RPMI8226 (cell line): ENCODE data around the gene C3orf70.

Experiments
- DNase-seq: peaks from one replicate; pipeline ENCODE4 v3.0.0-alpha.2; 2015

The C3orf70 gene

DNA sequence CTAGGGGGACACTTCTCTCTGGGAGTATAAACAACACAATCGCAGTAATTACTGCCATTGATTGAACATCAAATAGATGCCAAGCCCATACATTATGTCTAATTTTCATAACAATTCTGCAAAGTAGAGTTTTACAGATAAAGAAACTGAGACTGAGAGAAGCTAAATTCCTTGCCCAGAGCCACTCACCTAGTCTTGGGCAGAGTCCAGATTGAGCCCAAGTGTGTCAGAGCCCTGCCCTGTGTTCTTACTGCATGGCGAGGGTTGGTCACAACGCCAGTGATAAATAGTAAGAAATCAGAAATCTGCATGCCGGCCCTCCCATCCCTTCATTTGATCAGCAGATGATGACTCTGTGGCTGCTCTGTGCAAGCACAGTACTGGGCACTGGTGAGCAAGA lies 106.3 kb downstream of the C3orf70 start:
- no peak for DNase-seq

- no peak for DNase-seq
Observed at GRCh38 chr3:185046164-185046515, 106.7 kb downstream of the C3orf70 start.

DNA sequence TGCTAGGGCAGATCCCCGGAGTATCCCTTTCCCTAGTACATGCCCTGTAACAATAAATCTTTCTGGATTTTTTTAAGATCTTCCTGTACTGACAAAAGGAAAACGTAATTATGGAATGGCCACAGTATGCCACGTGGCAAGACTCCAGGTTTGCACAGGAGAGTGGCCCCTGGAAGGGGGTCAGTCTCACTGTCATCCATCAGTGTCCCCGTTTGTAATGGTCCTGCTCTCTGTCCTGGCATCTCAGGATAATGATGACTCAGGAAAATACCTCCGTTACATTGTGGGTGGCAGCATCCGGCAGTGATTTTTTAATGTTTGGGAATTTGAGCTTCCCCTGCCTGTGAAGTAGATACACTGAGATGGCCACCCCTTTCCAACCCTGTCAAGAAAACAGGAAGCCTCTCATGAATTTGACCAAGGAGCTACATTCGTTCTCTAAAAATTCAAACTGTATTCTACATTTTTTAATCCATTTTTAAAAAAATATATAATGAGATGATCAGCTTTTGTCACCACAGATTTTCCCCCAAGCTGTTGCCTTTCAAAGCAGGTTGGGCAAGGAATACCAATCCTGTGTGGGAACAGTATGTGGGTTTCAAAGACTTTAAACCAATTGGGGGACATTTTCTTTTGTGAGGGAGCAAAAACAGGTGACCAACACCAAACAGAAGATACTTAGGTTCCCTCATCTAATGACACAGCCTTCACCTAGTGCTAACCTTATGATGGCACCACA lies 110.4 kb downstream of the C3orf70 start:
- no peak for DNase-seq

GRCh38 chr3:185041540-185041939 lies 111.3 kb downstream of the C3orf70 start:
- no peak for DNase-seq

DNA sequence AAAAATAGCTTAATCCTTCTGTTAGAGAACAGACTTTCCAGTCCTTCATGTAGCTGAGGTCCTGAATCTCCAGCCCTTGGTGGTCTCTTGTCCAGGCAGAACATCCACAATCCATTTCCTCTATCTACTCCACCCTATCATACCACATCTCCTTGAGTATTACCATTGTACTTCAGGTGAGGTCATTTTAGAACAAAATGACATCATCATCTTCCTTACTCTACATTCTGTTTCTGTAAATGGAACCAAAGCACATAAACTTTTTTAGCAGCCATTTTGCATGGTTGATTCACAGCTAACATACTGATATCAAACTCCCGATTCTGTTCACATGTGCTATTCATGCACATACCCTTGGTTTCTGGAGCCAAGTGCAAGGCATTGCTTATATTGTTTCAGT lies 112.4 kb downstream of the C3orf70 start:
- DNase-seq, result no peak

- no peak for DNase-seq
Observed at GRCh38 chr3:185037801-185038200, 115.1 kb downstream of the C3orf70 start.

- no peak for DNase-seq
Observed at GRCh38 chr3:185030951-185031350, 121.9 kb downstream of the C3orf70 start.

DNA sequence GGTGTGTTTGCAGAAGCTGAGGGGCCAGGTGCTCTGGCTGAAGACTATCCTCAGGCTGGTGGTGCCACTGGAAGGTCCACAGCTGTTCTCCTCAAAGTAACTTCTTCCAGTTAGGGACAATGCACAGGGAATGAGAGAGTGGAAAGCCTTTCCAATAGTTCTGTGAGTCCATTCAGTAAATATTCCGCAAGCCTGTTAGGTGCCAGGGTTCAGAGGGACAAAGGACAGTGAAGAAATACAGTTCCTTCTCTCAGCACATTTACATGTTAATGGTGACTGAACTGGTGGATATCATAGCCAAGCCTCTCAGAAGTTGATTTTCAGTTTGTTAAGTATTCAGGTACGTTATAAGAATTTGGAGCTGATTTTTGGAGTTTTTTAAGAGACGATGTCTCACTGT lies 122.5 kb downstream of the C3orf70 start:
- DNase-seq, result no peak

DNA sequence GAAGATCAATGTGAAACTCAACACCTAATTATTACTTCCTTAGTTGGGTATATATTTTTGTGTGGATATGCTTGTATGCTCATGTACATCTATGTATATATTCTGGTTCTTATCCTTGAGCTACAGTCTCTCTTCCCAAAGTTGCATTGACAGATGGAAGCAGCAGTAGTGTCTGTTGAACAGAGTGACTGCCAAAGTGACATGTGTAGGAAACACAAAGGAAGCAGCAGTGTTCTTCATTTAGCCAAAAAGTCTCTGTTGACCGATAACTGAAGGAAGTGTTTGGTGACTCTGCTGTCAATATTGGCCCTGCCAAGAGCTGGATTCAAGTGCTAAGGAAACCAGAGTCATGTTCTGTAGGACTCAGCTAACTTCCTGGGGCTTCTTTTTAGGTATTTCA lies 123.8 kb downstream of the C3orf70 start:
- DNase-seq, result no peak

GRCh38 chr3:185028121-185028520 lies 124.7 kb downstream of the C3orf70 start:
- DNase-seq, result no peak
